Caco-2 (cell line): ENCODE data around the gene USP30. TPM values are rescaled to one million over a fixed set of nuclear protein-coding genes. Genes with fewer than 3 reads are reported as not detected.
A peak's percentile ranks its signal among the peaks of the same experiment; 100 is the strongest.

ENCODE experiments used
- BruUV-seq: library from RNA; stranded (reverse); fragments of 400-500 nt; replicated peaks from 2 replicates; lab custom pipeline; 2021; lab: Mats Ljungman, UMichigan
- CTCF ChIA-PET: fragments of 300-600 bp; sonication (Branson Sonifier 250); formaldehyde crosslinking; loops from one replicate; lab custom pipeline; 2022; ENCODE audit warnings: antibody characterized with exemption; lab: Charles Lee
- POLR2A ChIA-PET: fragments of 300-600 bp; sonication (Branson Sonifier 250); formaldehyde crosslinking; loops from one replicate; lab custom pipeline; 2022; ENCODE audit warnings: antibody characterized with exemption; lab: Charles Lee
- DNase-seq, 2 experiments: peaks; one replicate each; pipeline versions ENCODE4 v3.0.0 to v3.0.0-alpha.2; 2020 to 2022
- H3K27me3 ChIP-seq: replicated peaks from 2 replicates; pipeline ENCODE4 v1.6.0; 2011; ENCODE audit warnings: low read length; ENCODE audit not compliant: control insufficient read depth, insufficient read depth
- H3K36me3 ChIP-seq: 2 replicates; pipeline ENCODE4 v1.5.1; 2011; ENCODE audit warnings: low read length; ENCODE audit not compliant: control insufficient read depth, insufficient read depth
- H3K4me1 ChIP-seq: fragments of 250-450 bp; sonication (Bioruptor Pico); 2 replicates; pipeline ENCODE4 v1.5.1; 2020; ENCODE audit warnings: mild to moderate bottlenecking
- H3K4me3 ChIP-seq: 2 replicates; pipeline ENCODE4 v1.5.1; 2011; ENCODE audit warnings: low read depth, mild to moderate bottlenecking, control low read depth, low read length
- H3K9me3 ChIP-seq: fragments of 250-450 bp; sonication (Bioruptor Pico); 2 replicates; pipeline ENCODE4 v1.5.1; 2020; ENCODE audit warnings: mild to moderate bottlenecking, moderate library complexity
- H3K27ac Mint-ChIP-seq: one replicate; pipeline ENCODE4 v1.8.0; 2022; ENCODE audit warnings: mixed read lengths; ENCODE audit not compliant: unreplicated experiment
- H3K27me3 Mint-ChIP-seq: one replicate; pipeline ENCODE4 v1.8.0; 2022; ENCODE audit warnings: mixed read lengths; ENCODE audit not compliant: insufficient read depth, unreplicated experiment
- H3K36me3 Mint-ChIP-seq: one replicate; pipeline ENCODE4 v1.8.0; 2022; ENCODE audit warnings: mild to moderate bottlenecking, mixed read lengths; ENCODE audit not compliant: insufficient read depth, unreplicated experiment
- H3K4me1 Mint-ChIP-seq: one replicate; pipeline ENCODE4 v1.8.0; 2022; ENCODE audit warnings: low read depth, mixed read lengths; ENCODE audit not compliant: unreplicated experiment
- H3K4me3 Mint-ChIP-seq: one replicate; pipeline ENCODE4 v1.8.0; 2022; ENCODE audit warnings: mild to moderate bottlenecking, moderate library complexity, mixed read lengths; ENCODE audit not compliant: unreplicated experiment
- H3K9me3 Mint-ChIP-seq: one replicate; pipeline ENCODE4 v1.8.0; 2022; ENCODE audit warnings: mixed read lengths; ENCODE audit not compliant: unreplicated experiment
- CTCF ChIP-seq, 2 experiments: fragments of 200-600 bp in 1 of 2; IDR thresholded peaks; 1 replicate in 1 of 2; 2 replicates in 1 of 2; pipeline versions ENCODE4 v1.5.1 to v1.8.0; 2011 to 2022; ENCODE audit warnings: antibody characterized with exemption in 1 of 2, control low read depth in 1 of 2, inconsistent platforms in 1 of 2, low read depth in 1 of 2, low read length in 1 of 2, mild to moderate bottlenecking in 1 of 2, moderate library complexity in 1 of 2; ENCODE audit not compliant: insufficient read depth in 1 of 2, severe bottlenecking in 1 of 2, unreplicated experiment in 1 of 2
- intact Hi-C: fragments of 100-400 bp; cut with micrococcal nuclease; formaldehyde crosslinking; loops from one replicate; pipeline ENCODE4 v1.10.0; 2022; ENCODE audit not compliant: unreplicated experiment
- total RNA-seq: library from RNA; stranded (reverse); gene quantifications from 2 replicates; pipeline ENCODE4 v1.2.3, GENCODE V29; 2022

Gene USP30
- total RNA-seq, 1 experiment from 2014 or later, result 11.9 TPM

GRCh38 chr12:109115404-109115757, 63.0 kb downstream of the USP30 start:
- H3K4me3 Mint-ChIP-seq, result no peak overlapping the region
- CTCF ChIA-PET, result interaction anchor here (0.5 kb wide), 1 partner anchor 371 kb away, joined by 4 read pairs; no protein-coding TSS in a partner anchor
- H3K27ac Mint-ChIP-seq, result no peak overlapping the region

GRCh38 chr12:109115758-109116610, 63.6 kb downstream of the USP30 start, which contains the start of gene ACACB:
Gene ACACB, plus strand, starts transcription at chr12:109116587. Its CDS starts 22,819 bp downstream, at chr12:109139406.
- no TSS peak for BruUV-seq
- intact Hi-C loops, result loop anchor here (2.0 to 10.0 kb wide), 4 partner anchors 39 to 269 kb away; no protein-coding TSS in a partner anchor

More at GRCh38 chr12:109115404-109115757, 63.0 kb downstream of the USP30 start:
- no peaks in the 10 kb centered on the region for H3K36me3 ChIP-seq
- DNase-seq, result no peak
- Mint-ChIP-seq H3K36me3 (peaks cover 13% of the 10 kb centered on the region), H3K27me3 (no peaks in the 10 kb centered on the region), H3K9me3 (no peaks in the 10 kb centered on the region), H3K4me1 (peaks cover 6% of the 10 kb centered on the region)
- no peaks in the 10 kb centered on the region for H3K27me3 ChIP-seq
- peaks cover 9% of the 10 kb centered on the region; the same call in 1 of the 2 replicates for H3K4me1 ChIP-seq
- intact Hi-C loops, result loop anchor here (10.0 kb wide), 3 partner anchors 79 to 269 kb away; no protein-coding TSS in a partner anchor
- H3K4me3 ChIP-seq, result no peak overlapping the region
- no peak for TF ChIP-seq CTCF (IDR thresholded peaks at IDR 0.05; ENCODE audit: insufficient read depth in 1 of 2, low read depth in 1 of 2, low read length in 1 of 2, severe bottlenecking in 1 of 2, unreplicated experiment in 1 of 2)
- POLR2A ChIA-PET, result interaction anchor here (0.6 to 1.0 kb wide), 2 partner anchors 8 to 39 kb away, joined by 3 to 13 read pairs; no protein-coding TSS in a partner anchor
- no TSS peak for BruUV-seq
- no peaks in the 10 kb centered on the region for H3K9me3 ChIP-seq

More at GRCh38 chr12:109115758-109116610, 63.6 kb downstream of the USP30 start, which contains the start of gene ACACB:
- no peak for TF ChIP-seq CTCF (IDR thresholded peaks at IDR 0.05; ENCODE audit: insufficient read depth in 1 of 2, low read depth in 1 of 2, low read length in 1 of 2, severe bottlenecking in 1 of 2, unreplicated experiment in 1 of 2)
- no peaks in the 10 kb centered on the region for H3K9me3 ChIP-seq
- H3K4me1 ChIP-seq, result peaks cover 9% of the 10 kb centered on the region; the same call in 1 of the 2 replicates
- H3K27me3 Mint-ChIP-seq, result no peaks in the 10 kb centered on the region
- no peak within 1 kb of the TSS for H3K27ac Mint-ChIP-seq
- H3K9me3 Mint-ChIP-seq, result no peaks in the 10 kb centered on the region
- H3K27me3 ChIP-seq, result no peaks in the 10 kb centered on the region
- H3K36me3 ChIP-seq, result no peaks in the 10 kb centered on the region
- no peak within 1 kb of the TSS for H3K4me3 ChIP-seq
- POLR2A ChIA-PET, result interaction anchor here (0.5 to 1.0 kb wide), 3 partner anchors 9 to 39 kb away, joined by 3 to 13 read pairs (median 6); no protein-coding TSS in a partner anchor
- peak in 1 of 2 experiments; percentile 30 for DNase-seq
- CTCF ChIA-PET, result interaction anchor here (0.5 kb wide), 1 partner anchor 372 kb away, joined by 4 read pairs; no protein-coding TSS in a partner anchor
- no peak within 1 kb of the TSS for H3K4me3 Mint-ChIP-seq
- H3K36me3 Mint-ChIP-seq, result peaks cover 10% of the 10 kb centered on the region
- peaks cover 6% of the 10 kb centered on the region for H3K4me1 Mint-ChIP-seq
